Measurements from ENCODE around the gene ARL6IP4. TPM values are rescaled to one million over a fixed set of nuclear protein-coding genes. Genes with fewer than 3 reads are reported as not detected.

The ARL6IP4 gene
- total RNA-seq, 1 donor from 2014 or later = 136 TPM

DNA sequence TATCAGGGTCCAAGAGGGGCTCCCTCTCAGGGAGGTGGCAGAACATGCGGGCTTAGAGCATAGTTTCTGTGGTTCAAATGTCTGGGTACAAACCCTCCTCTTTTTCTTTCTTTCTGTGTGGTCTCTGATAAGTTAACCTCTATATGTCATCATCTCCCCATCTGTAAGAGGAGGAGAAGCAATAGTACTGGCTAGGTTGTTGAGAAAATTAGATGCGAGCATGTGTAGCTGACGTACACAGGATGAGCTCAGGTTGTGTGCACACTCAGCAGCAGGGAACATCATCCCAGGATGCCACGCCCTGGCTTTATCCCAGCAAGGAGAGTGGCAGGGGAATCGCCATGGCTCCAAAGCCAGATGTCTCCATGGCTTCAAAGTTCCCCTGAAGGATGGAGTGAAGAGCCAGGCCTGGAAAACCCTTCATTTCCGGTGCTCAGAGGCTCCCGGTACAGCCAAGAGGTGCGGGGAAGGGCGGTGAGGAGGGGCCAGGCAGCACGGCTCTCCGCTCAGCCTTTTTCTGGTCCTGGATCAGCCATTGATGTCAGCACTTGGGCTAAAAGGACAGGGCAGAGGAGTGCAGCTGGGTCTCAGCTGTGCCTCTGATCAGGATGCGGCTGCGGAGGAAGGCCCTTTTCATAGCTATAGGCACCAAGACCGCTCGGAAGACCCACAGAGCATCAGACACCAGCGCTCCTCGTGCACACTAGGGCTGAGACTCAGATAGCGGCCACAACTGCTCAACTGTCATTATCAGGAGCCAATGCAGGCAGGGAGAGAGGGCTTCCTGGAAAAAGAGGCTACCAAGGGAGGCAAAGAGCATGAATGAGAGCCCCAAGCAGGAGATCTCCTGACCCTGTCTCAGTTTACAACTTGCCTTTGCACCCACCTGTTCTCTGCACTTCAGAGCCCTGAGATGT, 41.5 kb downstream of the ARL6IP4 start:
- ATAC-seq = no peak
- DNase-seq (ENCODE audit: low spot score) = no peak
- intact Hi-C loops (cut with DNase I) = no loop called here

DNA sequence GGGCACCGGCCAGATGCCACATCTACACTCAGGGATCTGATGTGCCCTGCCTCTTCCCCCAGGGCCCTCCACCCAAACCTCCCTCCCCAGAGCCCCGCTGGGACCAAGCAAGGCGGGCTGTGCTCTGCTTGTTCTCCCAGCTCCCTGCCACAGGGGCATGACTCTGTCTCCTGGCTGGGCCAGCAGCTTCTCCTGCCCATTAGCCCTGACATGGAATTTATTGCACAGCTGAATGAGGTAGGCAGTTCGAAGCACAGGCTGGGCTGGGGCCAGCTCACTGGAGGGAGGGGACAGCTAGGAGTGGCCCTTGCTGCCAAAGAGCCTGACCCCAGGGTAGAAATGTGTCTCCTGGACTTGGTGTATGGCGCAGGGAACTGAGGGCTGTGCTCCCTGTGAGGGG, 42.4 kb downstream of the ARL6IP4 start:
- intact Hi-C loops (cut with DNase I) = no loop called here
- no peak for ATAC-seq
- DNase-seq (ENCODE audit: low spot score) = no peak

DNA sequence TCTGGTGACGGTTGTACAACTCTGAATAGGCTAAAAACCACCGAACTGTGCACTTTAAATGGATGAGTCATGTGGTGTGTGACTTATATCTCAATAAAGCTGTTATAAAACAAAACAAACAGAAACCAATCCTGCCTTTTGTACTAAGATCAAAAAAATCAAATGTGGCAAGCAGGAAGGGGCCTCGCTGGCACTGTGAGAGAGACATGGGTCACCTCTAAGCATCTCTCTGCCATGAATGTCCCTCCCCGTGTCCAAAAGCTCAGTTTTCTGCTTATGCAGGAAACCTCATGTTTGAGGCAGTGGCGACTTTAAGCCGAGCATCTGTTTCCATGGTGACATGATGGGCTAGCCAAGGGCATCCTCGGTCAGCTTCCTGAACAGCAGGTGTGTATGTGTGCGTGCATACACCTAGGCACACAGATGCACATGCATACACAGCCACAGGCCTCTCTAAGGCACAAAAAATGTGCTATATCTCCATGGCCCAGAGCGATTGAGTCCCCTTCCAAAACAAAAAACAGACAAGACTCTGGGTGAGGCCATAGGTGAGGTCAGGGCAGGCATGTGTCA, 44.4 kb downstream of the ARL6IP4 start:
- DNase-seq (ENCODE audit: low spot score) (no peak), ATAC-seq (no peak)
- intact Hi-C loops (cut with DNase I) = loop anchor here (1.0 kb wide), 1 partner anchor 61 kb away; no protein-coding TSS in a partner anchor

DNA sequence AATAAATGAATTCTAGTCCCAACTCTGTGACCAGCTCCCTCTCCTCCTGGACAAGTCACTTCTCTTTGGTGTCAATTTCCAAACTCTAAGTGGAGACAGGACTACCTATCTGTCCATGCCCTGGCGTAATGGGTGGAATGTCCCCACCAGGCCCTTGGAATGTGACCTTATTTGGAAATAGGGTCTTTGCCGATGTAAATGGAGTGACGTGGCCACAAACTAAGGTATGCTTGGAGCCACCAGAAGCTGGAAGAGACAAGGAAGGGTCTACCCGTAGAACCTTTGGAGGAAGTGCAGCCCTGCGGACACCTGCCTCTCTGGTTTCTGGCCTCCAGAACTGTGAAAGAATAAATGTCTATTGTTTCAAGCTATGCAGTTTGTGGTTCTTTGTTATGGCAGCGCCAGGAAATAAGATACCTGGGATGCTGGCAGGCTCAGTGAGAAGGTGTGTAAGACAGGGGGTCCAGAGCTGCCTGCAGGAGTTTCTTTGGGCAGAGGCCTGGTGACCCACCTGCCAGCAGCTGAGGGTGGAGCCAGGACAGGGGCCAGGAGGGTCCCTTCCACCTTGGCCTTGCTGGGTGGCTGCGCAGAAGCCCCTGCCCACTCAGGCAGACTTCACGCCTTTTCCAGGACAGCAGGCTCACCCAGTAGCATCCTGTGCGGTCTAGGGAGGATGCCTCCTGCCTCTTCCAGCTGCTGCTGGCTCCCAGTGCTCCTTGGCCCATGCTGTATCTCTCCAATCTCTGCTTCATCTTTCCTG, 45.8 kb downstream of the ARL6IP4 start:
- ATAC-seq (no peak), DNase-seq (ENCODE audit: low spot score) (no peak)
- intact Hi-C loops (cut with DNase I) = no loop called here

DNA sequence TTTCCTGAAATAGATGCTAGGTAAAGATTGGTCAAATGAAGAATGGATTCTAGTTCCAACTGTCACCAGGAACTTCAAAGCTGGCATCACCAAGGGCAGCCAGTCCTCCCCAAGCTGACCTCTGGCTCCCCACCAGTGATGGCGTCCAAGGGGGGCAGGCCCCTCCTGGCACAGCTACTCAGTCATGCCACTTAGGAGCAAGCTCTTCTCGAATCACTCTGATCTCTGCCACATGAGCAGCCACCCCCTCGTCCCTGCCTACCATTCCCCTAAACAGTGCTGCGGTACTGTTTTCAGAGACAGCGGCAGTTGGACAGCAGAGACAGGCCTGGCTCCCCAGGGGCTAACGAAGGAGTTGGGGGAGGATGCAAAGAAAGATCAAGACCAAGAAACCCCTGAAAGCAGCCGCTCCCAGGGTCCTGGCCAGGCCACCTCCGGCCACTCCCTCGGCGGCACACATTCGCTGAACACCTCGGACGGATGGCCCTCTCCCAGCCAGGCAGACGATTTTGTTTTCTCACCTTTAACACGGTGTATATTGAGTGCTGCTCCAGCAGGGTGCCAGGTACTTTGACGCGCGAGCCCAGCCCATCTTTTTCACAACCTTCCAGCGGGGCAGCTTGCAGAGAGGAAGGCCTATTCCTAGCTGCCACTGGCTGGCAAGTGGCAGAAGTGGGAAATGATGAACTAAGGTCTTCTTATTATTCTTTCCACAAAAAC, 47.4 kb downstream of the ARL6IP4 start:
- intact Hi-C loops (cut with DNase I) = no loop called here
- ATAC-seq = no peak
- no peak for DNase-seq (ENCODE audit: low spot score)

DNA sequence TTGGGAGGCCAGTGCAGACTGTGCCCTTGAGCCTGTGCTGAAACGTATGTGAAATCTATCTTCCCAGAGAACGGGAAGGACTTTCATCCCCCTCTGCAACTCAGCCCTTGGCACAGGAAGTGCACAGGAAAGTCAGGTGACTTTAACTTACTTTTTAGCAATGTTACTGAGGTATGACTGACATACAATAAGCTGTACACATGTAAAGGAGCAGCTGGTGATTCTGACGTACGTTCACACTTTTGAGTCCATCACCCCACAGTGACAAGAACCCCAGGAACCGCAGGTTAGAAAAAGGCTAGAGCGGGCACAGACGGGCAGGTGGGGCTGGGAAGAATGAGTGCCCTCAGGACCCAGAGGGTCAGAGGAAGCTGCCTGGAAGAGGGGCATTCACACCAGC, 48.0 kb downstream of the ARL6IP4 start:
- DNase-seq (ENCODE audit: low spot score) = no peak
- intact Hi-C loops (cut with DNase I) = no loop called here
- ATAC-seq = no peak

DNA sequence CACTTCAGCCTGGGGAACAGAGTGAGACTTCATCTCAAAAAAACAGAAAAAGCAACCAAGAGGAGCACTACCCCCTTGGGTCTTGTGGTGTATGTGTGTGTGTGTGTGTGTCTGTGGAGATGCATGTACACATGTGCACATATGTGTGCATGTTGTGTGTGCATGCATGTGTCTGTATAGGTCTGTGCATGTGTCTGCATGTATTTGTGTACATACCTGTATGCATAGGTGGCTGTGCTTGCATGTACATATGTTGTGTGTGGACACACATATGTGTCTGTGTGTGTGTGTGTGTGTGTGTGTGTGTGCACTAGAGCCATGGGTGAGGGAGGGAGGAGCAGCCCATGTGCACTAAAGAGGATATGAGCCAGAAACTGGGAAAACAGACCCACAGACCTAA, 49.1 kb downstream of the ARL6IP4 start:
- no peak for ATAC-seq
- intact Hi-C loops (cut with DNase I) = no loop called here
- DNase-seq (ENCODE audit: low spot score) = no peak

DNA sequence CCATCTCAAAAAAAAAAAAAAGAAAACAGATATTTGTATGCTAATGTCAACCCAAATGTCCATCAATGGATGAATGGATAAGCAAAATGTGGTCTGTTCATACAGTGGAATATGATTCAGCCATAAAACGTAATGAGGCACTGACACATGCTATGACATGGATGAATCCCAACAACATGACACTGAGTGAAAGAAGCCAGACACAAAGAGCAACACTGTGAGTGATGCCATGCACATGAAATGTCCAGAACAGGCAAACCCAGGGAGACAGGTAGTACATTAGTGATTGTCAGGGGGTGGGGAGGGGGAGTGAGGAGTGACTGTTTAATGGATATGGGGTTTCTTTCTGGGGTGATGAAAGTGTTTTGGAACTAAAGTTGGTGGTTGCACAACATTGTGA, 50.2 kb downstream of the ARL6IP4 start:
- DNase-seq (ENCODE audit: low spot score) = no peak
- ATAC-seq = no peak
- intact Hi-C loops (cut with DNase I) = no loop called here

DNA sequence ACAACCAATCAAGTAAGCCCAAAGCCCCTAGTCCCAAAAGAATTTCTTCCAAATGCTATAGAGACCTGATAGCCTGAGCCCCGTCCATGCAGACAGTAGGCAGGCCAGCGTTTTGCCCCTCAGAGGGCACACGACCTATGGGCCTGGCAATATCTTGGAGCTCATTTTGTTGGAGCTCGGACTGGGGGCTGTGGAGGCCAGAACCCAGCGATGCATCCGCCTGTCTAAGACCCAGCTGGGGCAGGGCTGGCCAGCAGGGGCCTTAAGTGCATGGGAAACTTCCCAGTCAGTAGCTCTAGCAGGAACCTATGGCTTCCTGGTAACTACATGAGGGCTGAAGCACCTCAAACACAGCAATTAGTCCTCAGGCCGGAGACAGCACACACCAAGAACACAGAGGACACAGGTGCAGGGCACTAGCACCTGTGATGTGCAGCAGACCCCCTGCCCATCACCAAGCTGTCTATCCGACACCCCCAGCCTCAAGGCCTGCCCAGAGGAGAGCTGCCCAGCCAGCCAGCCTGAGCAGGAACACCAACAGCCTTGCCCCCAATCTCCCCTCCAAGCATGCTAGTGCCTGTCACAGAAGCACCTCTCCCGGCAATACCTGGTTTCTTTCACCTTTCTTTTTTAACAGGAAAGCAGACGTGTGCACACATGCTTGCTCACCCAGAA, 50.8 kb downstream of the ARL6IP4 start:
- ATAC-seq (no peak), DNase-seq (ENCODE audit: low spot score) (no peak)
- intact Hi-C loops (cut with DNase I) = no loop called here

Small RNAs within 50 kb of the gene (microRNA-seq; reads per million reads assigned to microRNA genes)
- gene MIR4304 = not detected

Other genes starting within 250 kb of the ARL6IP4 start
- gene HCAR1, start 249.8 kb upstream of the ARL6IP4 start, total RNA-seq = 1.4 TPM
- 32.7 TPM for gene DENR, start 227.9 kb upstream of the ARL6IP4 start, total RNA-seq
- gene CCDC62, start 206.1 kb upstream of the ARL6IP4 start, total RNA-seq = 0.89 TPM
- 14.3 TPM for gene HIP1R, start 145.2 kb upstream of the ARL6IP4 start, total RNA-seq
- gene VPS37B, start 84.6 kb upstream of the ARL6IP4 start, total RNA-seq = 24.8 TPM
- 7.3 TPM for gene ABCB9, start 14.2 kb upstream of the ARL6IP4 start, total RNA-seq
- 12.8 TPM for gene OGFOD2, start 5.4 kb upstream of the ARL6IP4 start, total RNA-seq
- 24.7 TPM for gene PITPNM2, start 170.4 kb downstream of the ARL6IP4 start, total RNA-seq

All from sciatic nerve (tissue), 2 donors.